Prostate gland (tissue), 2 donors: Measurements from ENCODE around the gene MAMSTR.

Experiments used
- CTCF ChIP-seq, 4 experiments: fragments of 200-600 bp in 2 of 4; fragments of 450-650 bp in 2 of 4; sonication (generic) in 2 of 4; IDR thresholded peaks; 1 replicate in 3 of 4; 2 replicates in 1 of 4; pipeline ENCODE4 v1.5.1; 2016 to 2019; ENCODE audit warnings: antibody characterized with exemption in 4 of 4, mild to moderate bottlenecking in 2 of 4, moderate library complexity in 2 of 4
- POLR2A ChIP-seq: fragments of 450-650 bp; IDR thresholded peaks from one replicate; pipeline ENCODE4 v1.6.1; 2016; ENCODE audit warnings: antibody characterized with exemption, mild to moderate bottlenecking

- TF ChIP-seq CTCF (IDR thresholded peaks at IDR 0.05): peak; percentile 74 to 90 (median 84)
- no peak for TF ChIP-seq POLR2A
These were observed 44.4 kb downstream of the MAMSTR start for GRCh38 chr19:48674921-48675824.
